Breast epithelium (tissue), 4 donors: ENCODE results near the gene MBD2. TPM values are rescaled to one million over a fixed set of nuclear protein-coding genes. Genes with fewer than 3 reads are reported as not detected.

ENCODE experiments used
- DNase-seq, 2 donors: peaks; one replicate each; pipeline ENCODE4 v3.0.0-alpha.2; 2019; ENCODE audit warnings: low spot score in 2 of 2
- H3K27ac ChIP-seq, 2 donors: fragments of 200-600 bp; sonication (generic) in 1 of 2; one replicate each; pipeline ENCODE4 v1.5.1; 2016 to 2019; ENCODE audit warnings: mild to moderate bottlenecking in 1 of 2
- H3K27me3 ChIP-seq, 2 donors: fragments of 200-600 bp; sonication (generic) in 1 of 2; one replicate each; pipeline versions ENCODE4 v1.5.1 to v1.6.0; 2017 to 2019; ENCODE audit warnings: control low read depth in 1 of 2, mild to moderate bottlenecking in 1 of 2
- H3K36me3 ChIP-seq: fragments of 200-600 bp; one replicate; pipeline ENCODE4 v1.5.1; 2019
- H3K4me1 ChIP-seq, 2 donors: fragments of 200-600 bp; sonication (generic); one replicate each; pipeline ENCODE4 v1.5.1; 2016 to 2019; ENCODE audit warnings: control low read depth in 1 of 2
- H3K4me3 ChIP-seq, 3 donors: fragments of 200-600 bp; sonication (generic); 1 replicate in 2 of 3; 2 replicates in 1 of 3; pipeline ENCODE4 v1.5.1; 2016 to 2019; ENCODE audit warnings: mild to moderate bottlenecking in 3 of 3, moderate library complexity in 2 of 3
- H3K9me3 ChIP-seq, 2 donors: fragments of 200-600 bp; sonication (generic) in 1 of 2; one replicate each; pipeline ENCODE4 v1.5.1; 2016 to 2019; ENCODE audit warnings: control low read depth in 1 of 2
- CTCF ChIP-seq, 3 donors: fragments of 450-650 bp; IDR thresholded peaks; one replicate each; pipeline ENCODE4 v1.5.1; 2016 to 2017; ENCODE audit warnings: antibody characterized with exemption in 3 of 3, mild to moderate bottlenecking in 3 of 3, moderate library complexity in 3 of 3
- POLR2A ChIP-seq: fragments of 450-650 bp; IDR thresholded peaks from one replicate; pipeline ENCODE4 v1.6.1; 2016; ENCODE audit warnings: antibody characterized with exemption, mild to moderate bottlenecking, moderate library complexity
- POLR2AphosphoS5 ChIP-seq, 3 donors: sonication (generic); formaldehyde crosslinking; IDR thresholded peaks; one replicate each; pipeline ENCODE4 v1.6.1; 2017; ENCODE audit warnings: antibody characterized with exemption in 3 of 3
- intact Hi-C: fragments of 100-400 bp; cut with DNase I; formaldehyde crosslinking; loops from one replicate; pipeline ENCODE4 v1.15.1; 2023; ENCODE audit warnings: low total_unique reads
- total RNA-seq, 3 donors: library from RNA; depleted of rRNA; stranded (reverse); fragments of >200 nt; gene quantifications; one replicate each; pipeline ENCODE4 v1.1.0, GENCODE V29; 2016

MBD2 gene
- total RNA-seq, 3 donors from 2014 or later = 46.2 to 61.9 (median 50.6) TPM

GRCh38 chr18:54192415-54192814, 32.1 kb downstream of the MBD2 start:
- H3K27me3 ChIP-seq = no peaks in the 10 kb centered on the region
- H3K27ac ChIP-seq = peak overlapping the region; percentile 34 to 40
- H3K9me3 ChIP-seq = no peaks in the 10 kb centered on the region
- peaks cover under 1% of the 10 kb centered on the region for H3K36me3 ChIP-seq
- no peaks in the 10 kb centered on the region for H3K4me1 ChIP-seq
- TF ChIP-seq POLR2A = no peak
- no peak for TF ChIP-seq POLR2AphosphoS5 (IDR thresholded peaks at IDR 0.05)
- no peak for TF ChIP-seq CTCF (IDR thresholded peaks at IDR 0.05)
- intact Hi-C loops = no loop called here
- DNase-seq = no peak
- no peak overlapping the region for H3K4me3 ChIP-seq

- intact Hi-C loops = no loop called here
- Histone ChIP-seq H3K27me3 (no peaks in the 10 kb centered on the region), H3K27ac (no peak overlapping the region), H3K9me3 (no peaks in the 10 kb centered on the region), H3K4me3 (no peak overlapping the region), H3K36me3 (peaks cover 7% of the 10 kb centered on the region), H3K4me1 (no peaks in the 10 kb centered on the region)
- no peak for DNase-seq
- TF ChIP-seq POLR2AphosphoS5 (IDR thresholded peaks at IDR 0.05) (no peak), POLR2A (no peak), CTCF (IDR thresholded peaks at IDR 0.05) (no peak)
Measured at GRCh38 chr18:54191352-54191751, 33.1 kb downstream of the MBD2 start.

GRCh38 chr18:54187372-54187771, 37.1 kb downstream of the MBD2 start:
- TF ChIP-seq POLR2AphosphoS5 (IDR thresholded peaks at IDR 0.05) (no peak), CTCF (IDR thresholded peaks at IDR 0.05) (no peak), POLR2A (no peak)
- Histone ChIP-seq H3K4me1 (no peaks in the 10 kb centered on the region), H3K36me3 (peaks cover 7% of the 10 kb centered on the region), H3K27me3 (no peaks in the 10 kb centered on the region), H3K9me3 (no peaks in the 10 kb centered on the region), H3K27ac (no peak overlapping the region), H3K4me3 (no peak overlapping the region)
- intact Hi-C loops = no loop called here
- no peak for DNase-seq

- Histone ChIP-seq H3K9me3 (no peaks in the 10 kb centered on the region), H3K4me1 (no peaks in the 10 kb centered on the region), H3K36me3 (peaks cover 7% of the 10 kb centered on the region), H3K4me3 (no peak overlapping the region), H3K27me3 (no peaks in the 10 kb centered on the region), H3K27ac (no peak overlapping the region)
- intact Hi-C loops = no loop called here
- no peak for TF ChIP-seq POLR2A
- no peak for TF ChIP-seq POLR2AphosphoS5 (IDR thresholded peaks at IDR 0.05)
- no peak for TF ChIP-seq CTCF (IDR thresholded peaks at IDR 0.05)
- no peak for DNase-seq
Measured at GRCh38 chr18:54184836-54185235, 39.6 kb downstream of the MBD2 start.

GRCh38 chr18:54183390-54183789, 41.1 kb downstream of the MBD2 start:
- no peak overlapping the region for H3K4me3 ChIP-seq
- TF ChIP-seq POLR2AphosphoS5 (IDR thresholded peaks at IDR 0.05) (no peak), CTCF (IDR thresholded peaks at IDR 0.05) (no peak), POLR2A (no peak)
- H3K27ac ChIP-seq = no peak overlapping the region
- no peaks in the 10 kb centered on the region for H3K4me1 ChIP-seq
- H3K27me3 ChIP-seq = no peaks in the 10 kb centered on the region
- intact Hi-C loops = no loop called here
- H3K36me3 ChIP-seq = peaks cover 7% of the 10 kb centered on the region
- no peaks in the 10 kb centered on the region for H3K9me3 ChIP-seq
- DNase-seq = no peak
